Activated CD4-positive, alpha-beta T cell treated with anti-CD3 and anti-CD28 coated beads, Interleukin-2, amount 50 U/mL, for 4 hours (primary cell): Measurements from ENCODE around the gene SCN8A.

Source experiments
- DNase-seq, 2 experiments: peaks; one replicate each; pipeline ENCODE4 v3.0.0-alpha.2; 2020

Gene SCN8A

GRCh38 chr12:51837286-51837685 is 246.3 kb downstream of the SCN8A start:
- DNase-seq: no peak

GRCh38 chr12:51838036-51838435 is 247.0 kb downstream of the SCN8A start:
- no peak for DNase-seq

GRCh38 chr12:51838762-51839161 is 247.7 kb downstream of the SCN8A start:
- no peak for DNase-seq

- no peak for DNase-seq
Measured at GRCh38 chr12:51839310-51839947, 248.4 kb downstream of the SCN8A start.

- DNase-seq: no peak
Measured at GRCh38 chr12:51840966-51841365, 249.9 kb downstream of the SCN8A start.

- DNase-seq: no peak
Measured at GRCh38 chr12:51841727-51842126, 250.7 kb downstream of the SCN8A start.

- DNase-seq: no peak
Measured at GRCh38 chr12:51844854-51845253, 253.8 kb downstream of the SCN8A start.

GRCh38 chr12:51845482-51845881 is 254.4 kb downstream of the SCN8A start:
- no peak for DNase-seq

GRCh38 chr12:51846271-51846691 is 255.2 kb downstream of the SCN8A start:
- DNase-seq: no peak

- peak; percentile 25 to 29 for DNase-seq
Measured at GRCh38 chr12:51846911-51847642, 256.0 kb downstream of the SCN8A start.

GRCh38 chr12:51847643-51848325 is 256.8 kb downstream of the SCN8A start:
- no peak for DNase-seq

- DNase-seq: no peak
Measured at GRCh38 chr12:51848326-51848727, 257.3 kb downstream of the SCN8A start, which contains the start of gene FIGNL2. Gene FIGNL2 (minus strand): TSS chr12:51848718. CDS start chr12:51822413, 26,305 bp downstream.

- no peak for DNase-seq
Measured at GRCh38 chr12:51848841-51849735, 258.1 kb downstream of the SCN8A start.

GRCh38 chr12:51850081-51850964 is 259.3 kb downstream of the SCN8A start:
- DNase-seq: no peak

GRCh38 chr12:51850965-51851299 is 259.9 kb downstream of the SCN8A start:
- DNase-seq: no peak

GRCh38 chr12:51851413-51852124 is 260.5 kb downstream of the SCN8A start:
- DNase-seq: no peak

- DNase-seq: no peak
Measured at GRCh38 chr12:51852404-51853137, 261.5 kb downstream of the SCN8A start.

GRCh38 chr12:51855586-51856428 is 264.8 kb downstream of the SCN8A start:
- no peak for DNase-seq

- no peak for DNase-seq
Measured at GRCh38 chr12:51860986-51861385, 270.0 kb downstream of the SCN8A start.
